ENCODE results near the gene NBDY. TPM values are rescaled to one million over a fixed set of nuclear protein-coding genes. Genes with fewer than 3 reads are reported as not detected.

NBDY gene
- total RNA-seq, 1 experiment from 2014 or later: 12.0 TPM

DNA sequence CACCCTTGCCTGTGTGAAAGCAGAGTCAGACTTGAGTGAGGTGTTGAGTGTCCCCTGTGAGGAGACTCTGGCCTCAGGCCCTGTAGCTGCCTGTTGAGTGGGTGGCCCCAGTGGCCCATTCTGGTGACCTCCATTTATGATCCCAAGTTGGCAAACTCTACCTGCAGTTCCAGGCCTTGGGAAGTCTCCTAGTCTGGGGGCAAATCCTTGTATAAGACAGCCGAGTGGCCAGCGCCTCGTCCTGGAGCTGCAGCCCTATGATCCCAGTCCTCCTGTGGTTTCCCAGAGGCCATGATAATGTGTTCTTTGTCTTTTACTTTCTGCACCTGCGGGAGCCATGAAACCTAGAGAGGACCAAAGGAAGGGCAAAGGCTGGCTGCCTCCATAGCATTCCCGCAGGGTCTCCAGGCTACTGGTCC lies 58.7 kb downstream of the NBDY start:
- DNase-seq: no peak
- H3K36me3 ChIP-seq (replicated peaks; ENCODE audit: control insufficient read depth, insufficient read depth, low read length): no peaks in the 10 kb centered on the region
- no peak overlapping the region for H3K4me3 ChIP-seq (ENCODE audit: insufficient read depth, low read depth, low read length)
- H3K27me3 ChIP-seq (ENCODE audit: control insufficient read depth, insufficient read depth, low read length): no peaks in the 10 kb centered on the region

DNA sequence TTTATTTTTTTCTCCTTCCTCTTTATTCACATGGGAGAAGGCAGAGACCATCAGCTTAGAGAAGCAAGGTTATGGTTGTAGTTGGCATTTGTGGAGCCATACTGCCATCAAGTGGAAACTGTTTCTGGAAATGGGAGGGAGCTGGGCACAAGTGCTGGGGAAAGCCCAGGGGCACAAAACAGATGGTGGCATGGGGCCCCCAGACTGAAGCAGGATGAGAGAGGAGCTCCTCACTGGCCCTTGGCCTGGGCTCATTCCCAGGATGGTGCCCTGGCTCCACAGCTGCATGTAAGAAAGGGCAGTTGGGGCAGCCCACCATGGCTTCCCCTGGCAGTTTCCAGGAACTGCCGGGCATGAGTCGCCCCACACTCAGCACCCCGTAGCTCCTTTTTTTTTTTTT lies 59.2 kb downstream of the NBDY start:
- H3K27me3 ChIP-seq (ENCODE audit: control insufficient read depth, insufficient read depth, low read length): no peaks in the 10 kb centered on the region
- H3K36me3 ChIP-seq (replicated peaks; ENCODE audit: control insufficient read depth, insufficient read depth, low read length): no peaks in the 10 kb centered on the region
- no peak overlapping the region for H3K4me3 ChIP-seq (ENCODE audit: insufficient read depth, low read depth, low read length)
- DNase-seq: no peak

DNA sequence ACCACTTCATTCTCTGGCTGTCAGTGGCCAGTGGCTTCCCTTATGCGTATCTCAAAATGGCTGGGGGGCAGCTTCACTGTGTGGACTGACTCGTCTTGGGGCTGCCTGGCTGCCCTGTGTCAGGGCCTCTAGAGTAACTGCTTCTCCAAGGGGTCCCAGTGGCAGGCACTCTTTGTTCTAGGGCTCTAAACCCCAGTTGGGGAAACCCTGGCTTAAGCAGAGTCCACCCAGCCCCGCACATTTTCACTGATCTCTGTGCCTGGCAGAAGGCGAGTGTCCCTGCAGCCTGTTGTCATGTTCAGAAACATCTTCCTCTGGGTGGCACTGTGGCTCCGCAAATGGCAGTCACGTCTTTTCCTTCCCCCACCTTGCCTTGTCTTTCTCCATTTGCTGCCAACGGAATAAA lies 59.7 kb downstream of the NBDY start:
- Histone ChIP-seq H3K4me3 (ENCODE audit: insufficient read depth, low read depth, low read length) (no peak overlapping the region), H3K36me3 (replicated peaks; ENCODE audit: control insufficient read depth, insufficient read depth, low read length) (no peaks in the 10 kb centered on the region), H3K27me3 (ENCODE audit: control insufficient read depth, insufficient read depth, low read length) (no peaks in the 10 kb centered on the region)
- no peak for DNase-seq

DNA sequence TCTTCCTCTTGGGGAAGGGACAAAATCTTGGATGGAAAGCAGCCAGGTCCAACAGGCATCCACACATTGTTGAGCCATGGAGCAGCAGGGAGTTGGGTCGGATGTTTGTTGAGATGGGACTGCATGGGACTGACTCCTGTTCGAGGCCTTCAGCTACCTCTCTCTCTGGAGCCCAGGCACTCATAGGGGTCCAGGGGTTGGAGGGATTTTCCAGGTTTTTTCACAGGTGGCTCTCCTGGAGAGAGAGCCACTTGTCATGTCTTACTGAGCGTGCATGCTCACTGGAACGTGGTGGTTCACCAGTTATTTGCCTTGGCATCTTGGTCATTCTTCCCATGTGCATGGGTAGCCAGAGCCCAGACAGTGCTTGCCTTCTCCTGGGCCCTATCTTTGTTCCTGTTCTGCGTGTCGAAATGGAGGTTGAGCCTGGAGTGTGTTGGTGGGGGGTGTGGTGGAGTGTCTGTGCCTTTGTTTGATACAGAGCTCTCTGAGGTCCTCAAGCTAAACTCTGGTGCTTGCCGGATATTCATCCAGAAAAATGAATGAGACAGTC lies 60.6 kb downstream of the NBDY start:
- Histone ChIP-seq H3K36me3 (replicated peaks; ENCODE audit: control insufficient read depth, insufficient read depth, low read length) (no peaks in the 10 kb centered on the region), H3K27me3 (ENCODE audit: control insufficient read depth, insufficient read depth, low read length) (no peaks in the 10 kb centered on the region), H3K4me3 (ENCODE audit: insufficient read depth, low read depth, low read length) (no peak overlapping the region)
- DNase-seq: no peak

DNA sequence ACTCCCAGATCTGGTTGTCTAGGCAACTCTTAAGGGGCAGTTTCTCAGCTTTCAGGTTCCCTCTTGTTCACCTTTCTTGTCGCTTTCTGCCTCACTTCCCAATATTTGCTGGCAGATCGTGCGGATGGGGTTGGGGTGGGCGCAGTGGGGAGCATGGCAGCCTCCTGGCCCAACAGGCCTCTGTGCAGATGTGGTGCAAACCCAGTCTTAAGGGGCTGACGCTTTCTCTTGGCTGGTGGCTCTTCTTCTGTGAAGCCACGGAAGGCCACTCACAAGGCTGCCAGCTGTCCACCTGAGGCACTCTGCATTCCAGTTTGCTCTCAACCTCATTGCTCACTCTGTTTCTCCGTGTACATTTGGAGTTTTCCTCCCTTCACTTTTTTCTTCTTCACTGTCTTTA lies 61.7 kb downstream of the NBDY start:
- Histone ChIP-seq H3K36me3 (replicated peaks; ENCODE audit: control insufficient read depth, insufficient read depth, low read length) (no peaks in the 10 kb centered on the region), H3K4me3 (ENCODE audit: insufficient read depth, low read depth, low read length) (no peak overlapping the region), H3K27me3 (ENCODE audit: control insufficient read depth, insufficient read depth, low read length) (no peaks in the 10 kb centered on the region)
- no peak for DNase-seq

DNA sequence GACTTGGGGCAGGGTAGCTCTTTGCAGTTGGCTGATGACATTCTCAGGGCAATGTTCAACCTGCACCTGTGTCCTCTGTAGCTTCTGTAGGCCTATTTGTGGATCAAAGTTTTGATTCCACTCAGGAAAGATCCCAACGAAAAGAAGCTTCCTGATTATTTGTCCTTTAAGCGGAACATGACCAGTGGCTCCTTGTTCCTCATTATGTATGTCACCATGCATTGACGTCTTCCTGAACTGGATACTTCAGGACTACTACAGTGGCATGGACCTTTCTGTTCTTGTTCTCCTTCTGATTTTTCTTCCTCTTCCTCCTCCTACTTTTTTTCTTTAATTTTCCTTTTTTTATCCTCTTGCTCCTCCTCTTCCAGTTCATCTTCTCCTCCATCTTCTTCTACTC lies 62.4 kb downstream of the NBDY start:
- H3K36me3 ChIP-seq (replicated peaks; ENCODE audit: control insufficient read depth, insufficient read depth, low read length): no peaks in the 10 kb centered on the region
- DNase-seq: no peak
- H3K27me3 ChIP-seq (ENCODE audit: control insufficient read depth, insufficient read depth, low read length): no peaks in the 10 kb centered on the region
- H3K4me3 ChIP-seq (ENCODE audit: insufficient read depth, low read depth, low read length): no peak overlapping the region

DNA sequence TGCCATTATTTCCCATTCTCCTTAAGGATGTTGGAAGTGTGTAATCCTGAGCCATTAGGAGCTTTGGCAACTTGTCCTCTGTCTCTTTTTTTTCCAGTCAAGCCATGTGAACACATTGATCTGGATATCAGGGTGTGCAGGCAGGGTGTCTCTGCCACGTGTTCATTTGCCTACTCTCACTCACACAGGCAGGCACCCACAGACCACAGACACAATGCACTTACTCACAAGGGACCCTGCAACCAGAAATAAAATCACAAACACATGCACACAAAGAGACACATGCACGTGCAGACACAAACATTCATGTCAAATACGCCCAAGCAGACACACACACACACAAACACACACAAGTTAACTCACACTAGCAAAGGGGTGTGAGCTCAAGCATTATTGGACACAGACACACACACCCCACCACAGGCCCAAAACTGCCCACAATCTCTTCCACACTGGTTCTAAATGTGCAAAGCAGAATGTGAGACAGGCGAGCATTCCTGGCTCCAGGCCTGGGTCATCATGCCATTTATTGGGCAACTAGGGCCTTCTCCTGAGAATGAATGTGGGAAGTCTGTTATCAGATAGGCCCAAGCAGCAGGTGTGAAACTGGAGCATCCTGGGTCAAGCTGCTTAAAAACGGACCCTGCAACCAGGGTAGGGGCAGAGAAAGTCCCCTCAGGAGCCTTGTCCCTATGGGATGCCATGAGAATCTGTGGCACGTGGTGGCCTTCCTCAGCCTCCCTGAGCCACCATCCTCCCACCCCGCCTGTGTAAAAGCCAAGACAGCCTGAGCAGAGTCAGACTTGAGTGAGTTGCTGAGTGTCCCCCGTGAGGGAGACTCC lies 63.4 kb downstream of the NBDY start:
- DNase-seq: no peak
- Histone ChIP-seq H3K4me3 (ENCODE audit: insufficient read depth, low read depth, low read length) (no peak overlapping the region), H3K27me3 (ENCODE audit: control insufficient read depth, insufficient read depth, low read length) (no peaks in the 10 kb centered on the region), H3K36me3 (replicated peaks; ENCODE audit: control insufficient read depth, insufficient read depth, low read length) (no peaks in the 10 kb centered on the region)

DNA sequence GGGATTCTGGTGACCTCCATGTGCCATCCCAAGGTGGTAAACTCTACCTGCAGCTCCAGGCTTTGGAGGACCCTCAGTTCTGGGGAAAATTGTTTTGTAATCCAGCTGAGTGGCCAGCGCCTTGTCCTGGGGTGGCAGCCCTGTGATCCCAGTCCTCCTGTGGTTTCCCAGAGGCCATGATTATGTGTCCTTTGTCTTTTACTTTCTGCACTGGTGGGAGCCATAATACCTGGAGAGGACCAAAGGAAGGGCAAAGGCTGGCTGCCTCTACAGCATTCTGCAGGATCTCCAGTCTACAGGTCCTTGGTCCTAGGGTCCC lies 64.0 kb downstream of the NBDY start:
- H3K27me3 ChIP-seq (ENCODE audit: control insufficient read depth, insufficient read depth, low read length): no peaks in the 10 kb centered on the region
- no peaks in the 10 kb centered on the region for H3K36me3 ChIP-seq (replicated peaks; ENCODE audit: control insufficient read depth, insufficient read depth, low read length)
- no peak overlapping the region for H3K4me3 ChIP-seq (ENCODE audit: insufficient read depth, low read depth, low read length)
- no peak for DNase-seq

DNA sequence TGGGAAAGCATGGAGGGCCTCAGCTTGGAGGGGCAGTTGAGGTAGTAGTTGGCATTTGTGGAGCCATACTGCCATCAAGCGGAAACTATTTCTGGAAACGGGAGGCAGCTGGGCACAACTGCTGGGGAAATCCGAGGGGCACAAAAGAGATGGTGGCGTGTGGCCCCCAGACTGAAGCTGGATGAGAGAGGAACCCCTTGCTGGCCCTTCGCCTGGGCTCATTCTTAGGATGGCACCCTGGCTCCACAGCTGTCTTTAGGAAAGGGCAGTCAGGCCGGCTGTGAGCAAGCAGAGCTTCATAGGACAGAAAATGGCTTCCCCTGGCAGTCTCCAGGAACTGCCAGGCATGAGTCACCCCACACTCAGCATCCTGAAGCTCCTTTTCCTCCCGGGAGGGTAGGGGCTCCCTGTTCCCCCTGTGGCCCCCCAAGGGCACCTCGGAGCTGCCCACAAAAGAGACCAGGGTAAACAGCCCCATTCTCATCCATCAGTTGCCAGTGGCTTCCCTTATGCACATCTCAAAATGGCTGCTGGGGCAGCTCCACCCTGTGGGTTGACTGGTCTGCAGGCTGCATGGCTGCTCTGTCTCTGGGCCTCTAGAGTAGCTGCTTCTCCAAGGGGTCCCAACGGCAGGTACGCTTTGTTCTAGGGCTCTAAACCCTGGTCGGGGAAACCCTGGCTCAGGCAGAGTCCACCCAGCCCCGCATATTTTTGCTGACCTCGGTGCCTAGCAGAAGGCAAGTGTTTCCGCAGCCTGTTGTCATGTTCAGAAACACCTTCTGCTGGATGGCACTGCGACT lies 64.7 kb downstream of the NBDY start:
- DNase-seq: peak; percentile 6
- Histone ChIP-seq H3K4me3 (ENCODE audit: insufficient read depth, low read depth, low read length) (no peak overlapping the region), H3K27me3 (ENCODE audit: control insufficient read depth, insufficient read depth, low read length) (no peaks in the 10 kb centered on the region), H3K36me3 (replicated peaks; ENCODE audit: control insufficient read depth, insufficient read depth, low read length) (no peaks in the 10 kb centered on the region)

DNA sequence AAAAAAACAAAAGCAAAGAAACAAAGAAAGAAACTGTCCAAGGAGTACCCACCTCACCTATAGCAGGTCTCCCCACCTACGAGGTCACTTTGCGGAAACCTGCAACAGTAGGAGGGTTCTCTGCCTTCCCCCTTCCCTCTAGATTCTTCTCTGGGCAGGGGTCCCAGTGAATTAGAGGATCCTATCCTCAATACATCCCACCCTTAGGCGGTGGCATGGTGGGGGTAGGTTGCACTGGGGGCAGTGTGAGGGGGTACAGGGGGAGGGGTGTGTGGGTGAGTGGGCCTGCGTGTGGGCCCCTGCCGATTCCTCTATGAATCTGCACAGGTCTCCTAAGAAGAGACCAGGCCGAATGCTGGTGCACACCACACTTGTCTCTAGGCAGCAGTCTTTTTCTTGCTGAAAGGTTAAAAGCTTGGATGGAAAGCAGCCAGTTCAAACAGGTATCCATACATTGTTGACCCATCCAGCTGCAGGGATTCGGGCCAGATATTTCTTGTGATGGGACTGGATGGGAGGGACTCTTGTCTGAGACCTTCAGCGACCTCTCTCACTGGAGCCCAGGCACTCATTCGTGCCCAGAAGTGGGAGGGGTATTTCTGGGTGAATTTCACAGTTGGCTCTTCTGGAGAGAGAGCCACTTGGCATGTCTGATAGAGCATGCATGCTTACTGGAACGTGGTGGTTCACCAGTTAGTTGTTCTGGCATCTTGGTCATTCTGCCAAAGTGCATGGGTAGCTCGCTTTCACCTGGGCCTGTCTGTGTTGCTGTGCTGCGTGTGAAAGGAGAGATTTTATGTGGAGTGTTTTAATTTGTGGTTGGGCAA lies 65.6 kb downstream of the NBDY start:
- DNase-seq: peak; percentile 7
- Histone ChIP-seq H3K36me3 (replicated peaks; ENCODE audit: control insufficient read depth, insufficient read depth, low read length) (no peaks in the 10 kb centered on the region), H3K4me3 (ENCODE audit: insufficient read depth, low read depth, low read length) (no peak overlapping the region), H3K27me3 (ENCODE audit: control insufficient read depth, insufficient read depth, low read length) (no peaks in the 10 kb centered on the region)

DNA sequence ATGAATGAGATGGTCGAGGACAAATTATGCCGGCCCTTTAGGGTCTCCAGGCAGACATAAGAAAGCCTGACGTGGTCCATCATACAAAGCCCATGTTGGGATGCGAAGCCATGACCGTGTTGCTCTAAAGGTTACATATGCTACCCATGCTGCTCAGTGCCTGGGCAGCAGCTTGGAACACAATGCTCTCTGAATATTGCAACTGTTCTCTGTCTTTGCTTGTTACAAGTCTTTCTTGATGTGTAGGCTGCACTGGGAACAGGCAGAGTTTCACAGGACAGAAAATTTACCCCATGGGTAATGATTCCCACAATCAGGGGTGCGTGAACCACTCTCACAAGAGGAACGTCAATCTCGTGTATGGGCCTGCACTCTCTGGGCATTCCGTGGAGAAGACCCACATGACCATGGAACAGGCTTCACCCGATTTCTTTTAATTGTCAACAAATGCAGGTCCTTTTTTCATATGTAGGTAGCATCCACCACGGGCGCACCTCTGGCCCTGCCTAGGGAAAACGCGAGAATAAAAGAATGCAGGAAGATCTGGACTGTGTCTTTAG lies 66.3 kb downstream of the NBDY start:
- H3K4me3 ChIP-seq (ENCODE audit: insufficient read depth, low read depth, low read length): no peak overlapping the region
- DNase-seq: peak; percentile 7
- no peaks in the 10 kb centered on the region for H3K36me3 ChIP-seq (replicated peaks; ENCODE audit: control insufficient read depth, insufficient read depth, low read length)
- no peaks in the 10 kb centered on the region for H3K27me3 ChIP-seq (ENCODE audit: control insufficient read depth, insufficient read depth, low read length)

DNA sequence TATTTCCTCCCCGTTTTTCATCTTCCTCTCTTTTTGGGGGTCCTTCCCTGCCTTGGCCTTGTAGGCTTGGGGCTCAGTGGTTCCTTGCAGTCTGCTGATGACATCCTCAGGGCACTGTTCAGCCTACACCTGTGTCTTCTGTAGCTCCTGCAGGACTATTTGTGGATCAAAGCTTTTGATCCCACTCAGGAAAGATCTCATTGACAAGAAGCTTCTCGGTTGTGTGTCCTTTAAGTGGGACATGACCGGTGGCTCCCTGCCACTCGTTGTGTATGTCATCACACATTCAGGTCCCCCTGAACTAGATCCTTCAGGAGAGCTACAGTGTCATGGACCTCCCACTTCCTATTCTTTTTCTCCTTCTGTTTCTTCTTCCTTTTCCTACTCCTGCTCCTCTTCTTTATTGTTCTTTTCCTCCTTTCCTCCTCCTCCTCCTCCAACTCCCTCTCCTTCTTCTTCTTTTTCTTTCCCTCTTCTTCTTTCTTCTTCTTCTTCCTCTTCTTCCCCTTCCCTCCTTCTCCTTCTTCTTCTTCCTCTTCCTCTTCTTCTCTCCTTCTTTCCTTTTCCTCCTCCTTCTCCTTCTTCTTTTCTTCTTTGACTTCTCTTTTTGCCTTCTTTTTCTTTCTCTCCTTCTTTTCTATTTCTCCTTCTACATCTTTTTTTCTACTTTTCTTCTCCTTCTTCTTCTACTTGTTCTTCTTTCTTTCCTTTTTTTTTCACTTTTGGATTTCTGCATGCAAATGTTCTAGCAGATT lies 67.8 kb downstream of the NBDY start:
- no peaks in the 10 kb centered on the region for H3K36me3 ChIP-seq (replicated peaks; ENCODE audit: control insufficient read depth, insufficient read depth, low read length)
- no peaks in the 10 kb centered on the region for H3K27me3 ChIP-seq (ENCODE audit: control insufficient read depth, insufficient read depth, low read length)
- DNase-seq: peak; percentile 3
- H3K4me3 ChIP-seq (ENCODE audit: insufficient read depth, low read depth, low read length): no peak overlapping the region

DNA sequence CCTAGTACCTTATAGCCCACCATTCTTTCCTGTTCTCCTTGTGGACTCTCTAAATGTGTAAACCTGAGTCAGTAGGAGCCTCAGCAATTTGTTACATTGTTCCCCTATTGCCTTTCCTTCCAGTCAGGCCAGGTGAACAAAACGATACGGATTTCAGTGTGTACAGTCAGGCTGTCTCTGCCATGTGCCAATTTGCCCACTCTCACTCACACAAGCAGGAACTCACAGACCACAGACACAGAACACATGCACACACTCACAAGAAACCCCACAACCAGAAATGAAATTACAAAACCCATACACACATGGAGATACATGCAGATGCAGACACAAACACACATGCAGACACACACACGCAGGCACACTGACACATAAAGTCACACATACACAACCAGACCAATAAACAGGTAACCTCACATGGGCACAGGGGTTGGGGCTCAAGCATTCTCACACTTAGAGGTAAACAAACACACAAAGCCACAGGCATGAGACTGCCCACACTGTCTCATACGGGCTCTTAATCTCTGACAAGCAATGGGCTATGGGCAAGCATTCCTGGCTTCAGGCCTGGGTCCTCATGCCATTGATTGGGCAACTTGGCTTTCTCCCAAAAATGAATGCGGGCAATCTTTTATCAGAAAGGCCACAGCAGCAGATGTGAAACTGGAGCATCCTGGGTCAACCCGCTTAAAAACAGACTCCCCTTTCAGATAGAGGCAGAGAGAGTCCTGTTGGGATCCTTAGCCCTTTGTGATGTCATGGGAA lies 68.7 kb downstream of the NBDY start:
- Histone ChIP-seq H3K27me3 (ENCODE audit: control insufficient read depth, insufficient read depth, low read length) (no peaks in the 10 kb centered on the region), H3K36me3 (replicated peaks; ENCODE audit: control insufficient read depth, insufficient read depth, low read length) (no peaks in the 10 kb centered on the region), H3K4me3 (ENCODE audit: insufficient read depth, low read depth, low read length) (no peak overlapping the region)
- peak; percentile 6 for DNase-seq
